ENCODE data around the gene ST7. TPM values are rescaled to one million over a fixed set of nuclear protein-coding genes. Genes with fewer than 3 reads are reported as not detected.

ST7 gene
- total RNA-seq, 1 donor from 2014 or later: 39.3 TPM

DNA sequence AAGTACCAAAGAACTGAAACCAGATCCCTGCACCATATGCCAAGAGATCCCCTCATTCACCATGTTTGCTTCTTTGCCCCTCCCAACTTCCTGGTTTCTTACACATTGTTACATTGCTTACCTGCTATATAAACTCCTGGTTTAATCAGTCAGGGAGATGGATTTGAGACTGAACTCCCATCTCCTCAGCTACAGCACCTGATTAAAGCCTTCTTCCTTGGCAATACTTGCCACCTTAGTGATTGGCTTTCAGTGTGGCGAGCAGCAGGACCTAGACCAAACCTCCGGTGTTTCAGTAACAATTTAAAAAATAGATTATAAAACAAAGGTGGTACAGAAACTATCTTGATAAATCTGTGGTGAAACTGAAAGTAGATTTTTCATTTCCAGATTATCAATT lies 122.6 kb downstream of the ST7 start:
- Histone ChIP-seq H3K4me1 (ENCODE audit: insufficient read depth, low read length) (peaks cover 11% of the 10 kb centered on the region), H3K27ac (ENCODE audit: low read depth, low read length) (no peak overlapping the region), H3K4me3 (ENCODE audit: insufficient read depth, low read depth, low read length) (no peak overlapping the region), H2AFZ (ENCODE audit: low read depth, low read length) (no peak overlapping the region), H3K79me2 (ENCODE audit: insufficient read depth, low read length) (peaks cover 65% of the 10 kb centered on the region), H3K4me2 (ENCODE audit: low read length) (no peak overlapping the region), H3K9me3 (ENCODE audit: insufficient read depth, low read depth, low read length) (no peaks in the 10 kb centered on the region), H3K9ac (ENCODE audit: low read length) (no peak overlapping the region), H3K36me3 (ENCODE audit: insufficient read depth, low read length) (no peaks in the 10 kb centered on the region), H4K20me1 (ENCODE audit: insufficient read depth, low read length) (peaks cover 22% of the 10 kb centered on the region), H3K27me3 (ENCODE audit: insufficient read depth, low read length) (no peaks in the 10 kb centered on the region)
- Mint-ChIP-seq H3K36me3 (ENCODE audit: low read depth, unreplicated experiment) (peaks cover 10% of the 10 kb centered on the region), H3K27ac (ENCODE audit: unreplicated experiment) (no peak overlapping the region), H3K9me3 (ENCODE audit: unreplicated experiment) (no peaks in the 10 kb centered on the region), H3K27me3 (ENCODE audit: low read depth, unreplicated experiment) (no peaks in the 10 kb centered on the region), H3K4me3 (ENCODE audit: unreplicated experiment) (no peak overlapping the region), H3K4me1 (ENCODE audit: low read depth, unreplicated experiment) (peaks cover 17% of the 10 kb centered on the region)
- TF ChIP-seq, protein P1, sequence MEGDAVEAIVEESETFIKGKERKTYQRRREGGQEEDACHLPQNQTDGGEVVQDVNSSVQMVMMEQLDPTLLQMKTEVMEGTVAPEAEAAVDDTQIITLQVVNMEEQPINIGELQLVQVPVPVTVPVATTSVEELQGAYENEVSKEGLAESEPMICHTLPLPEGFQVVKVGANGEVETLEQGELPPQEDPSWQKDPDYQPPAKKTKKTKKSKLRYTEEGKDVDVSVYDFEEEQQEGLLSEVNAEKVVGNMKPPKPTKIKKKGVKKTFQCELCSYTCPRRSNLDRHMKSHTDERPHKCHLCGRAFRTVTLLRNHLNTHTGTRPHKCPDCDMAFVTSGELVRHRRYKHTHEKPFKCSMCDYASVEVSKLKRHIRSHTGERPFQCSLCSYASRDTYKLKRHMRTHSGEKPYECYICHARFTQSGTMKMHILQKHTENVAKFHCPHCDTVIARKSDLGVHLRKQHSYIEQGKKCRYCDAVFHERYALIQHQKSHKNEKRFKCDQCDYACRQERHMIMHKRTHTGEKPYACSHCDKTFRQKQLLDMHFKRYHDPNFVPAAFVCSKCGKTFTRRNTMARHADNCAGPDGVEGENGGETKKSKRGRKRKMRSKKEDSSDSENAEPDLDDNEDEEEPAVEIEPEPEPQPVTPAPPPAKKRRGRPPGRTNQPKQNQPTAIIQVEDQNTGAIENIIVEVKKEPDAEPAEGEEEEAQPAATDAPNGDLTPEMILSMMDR (IDR thresholded peaks at IDR 0.05; ENCODE audit: insufficient read depth, low read depth, low read length): no peak
- no peak for TF ChIP-seq EZH2 (IDR thresholded peaks at IDR 0.05; ENCODE audit: insufficient read depth, low read length)
- DNase-seq (ENCODE audit: low read depth) (no peak), FAIRE-seq (no peak)

DNA sequence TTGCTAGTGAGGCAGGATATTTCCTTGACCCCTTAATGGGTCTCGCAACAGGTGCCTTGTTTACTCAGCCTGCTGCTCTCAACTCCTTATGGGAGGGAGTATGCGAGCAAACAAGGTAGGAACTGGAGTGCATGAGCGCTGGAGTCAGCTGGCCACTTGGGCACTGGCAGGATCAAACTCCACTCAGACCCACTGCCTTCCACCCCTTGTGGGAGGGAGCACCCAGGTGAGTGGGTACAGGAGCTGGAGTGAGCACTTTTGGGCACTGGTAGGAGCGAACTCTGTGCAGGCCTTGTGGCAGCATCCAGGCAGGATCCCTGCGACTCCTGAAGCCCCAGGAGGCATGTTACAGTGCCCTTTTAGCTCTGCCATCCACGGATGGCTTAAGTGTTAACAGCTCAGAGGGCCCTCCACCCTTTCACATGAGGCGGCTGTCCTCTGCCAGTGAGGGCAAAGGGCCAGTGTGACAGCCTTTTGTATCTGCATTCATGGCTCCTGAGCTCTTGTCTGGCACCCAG lies 123.2 kb downstream of the ST7 start:
- Mint-ChIP-seq H3K4me1 (ENCODE audit: low read depth, unreplicated experiment) (peaks cover 18% of the 10 kb centered on the region), H3K9me3 (ENCODE audit: unreplicated experiment) (no peaks in the 10 kb centered on the region), H3K27ac (ENCODE audit: unreplicated experiment) (no peak overlapping the region), H3K4me3 (ENCODE audit: unreplicated experiment) (no peak overlapping the region), H3K36me3 (ENCODE audit: low read depth, unreplicated experiment) (peaks cover 9% of the 10 kb centered on the region), H3K27me3 (ENCODE audit: low read depth, unreplicated experiment) (no peaks in the 10 kb centered on the region)
- DNase-seq (ENCODE audit: low read depth) (no peak), FAIRE-seq (no peak)
- no peak overlapping the region for H2AFZ ChIP-seq (ENCODE audit: low read depth, low read length)
- no peak overlapping the region for H3K4me3 ChIP-seq (ENCODE audit: insufficient read depth, low read depth, low read length)
- peaks cover 65% of the 10 kb centered on the region for H3K79me2 ChIP-seq (ENCODE audit: insufficient read depth, low read length)
- peaks cover 20% of the 10 kb centered on the region for H4K20me1 ChIP-seq (ENCODE audit: insufficient read depth, low read length)
- TF ChIP-seq, protein P1 (IDR thresholded peaks at IDR 0.05; ENCODE audit: insufficient read depth, low read depth, low read length): no peak
- no peak for TF ChIP-seq EZH2 (IDR thresholded peaks at IDR 0.05; ENCODE audit: insufficient read depth, low read length)
- H3K4me2 ChIP-seq (ENCODE audit: low read length): no peak overlapping the region
- no peaks in the 10 kb centered on the region for H3K27me3 ChIP-seq (ENCODE audit: insufficient read depth, low read length)
- H3K9ac ChIP-seq (ENCODE audit: low read length): no peak overlapping the region
- H3K27ac ChIP-seq (ENCODE audit: low read depth, low read length): no peak overlapping the region
- no peaks in the 10 kb centered on the region for H3K9me3 ChIP-seq (ENCODE audit: insufficient read depth, low read depth, low read length)
- H3K4me1 ChIP-seq (ENCODE audit: insufficient read depth, low read length): peaks cover 11% of the 10 kb centered on the region
- H3K36me3 ChIP-seq (ENCODE audit: insufficient read depth, low read length): no peaks in the 10 kb centered on the region

DNA sequence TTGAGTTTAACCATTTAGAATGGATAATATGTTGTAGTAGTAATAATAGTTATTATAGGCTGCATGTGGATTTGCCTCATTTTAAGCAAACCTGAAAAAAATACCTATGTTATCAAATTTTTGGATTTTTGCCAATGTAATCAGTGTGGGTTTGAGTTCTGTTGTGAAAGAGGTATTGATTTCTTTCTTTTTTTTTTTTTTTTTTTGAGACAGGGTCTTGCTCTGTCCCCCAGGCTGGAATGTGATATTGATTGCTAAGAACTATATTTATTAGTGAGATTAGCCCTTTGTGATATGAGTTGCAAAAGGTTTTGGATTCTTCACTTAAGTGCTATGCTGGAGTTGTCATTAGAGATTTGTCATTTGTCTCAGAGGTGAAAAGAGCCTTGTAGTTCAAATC lies 124.4 kb downstream of the ST7 start:
- Histone ChIP-seq H3K4me3 (ENCODE audit: insufficient read depth, low read depth, low read length) (no peak overlapping the region), H3K79me2 (ENCODE audit: insufficient read depth, low read length) (peaks cover 66% of the 10 kb centered on the region), H3K27me3 (ENCODE audit: insufficient read depth, low read length) (no peaks in the 10 kb centered on the region), H3K4me1 (ENCODE audit: insufficient read depth, low read length) (peaks cover 5% of the 10 kb centered on the region), H3K36me3 (ENCODE audit: insufficient read depth, low read length) (no peaks in the 10 kb centered on the region), H4K20me1 (ENCODE audit: insufficient read depth, low read length) (peaks cover 16% of the 10 kb centered on the region), H2AFZ (ENCODE audit: low read depth, low read length) (no peak overlapping the region), H3K9me3 (ENCODE audit: insufficient read depth, low read depth, low read length) (no peaks in the 10 kb centered on the region), H3K9ac (ENCODE audit: low read length) (no peak overlapping the region), H3K27ac (ENCODE audit: low read depth, low read length) (no peak overlapping the region), H3K4me2 (ENCODE audit: low read length) (no peak overlapping the region)
- no peak for FAIRE-seq
- no peaks in the 10 kb centered on the region for H3K9me3 Mint-ChIP-seq (ENCODE audit: unreplicated experiment)
- H3K4me3 Mint-ChIP-seq (ENCODE audit: unreplicated experiment): no peak overlapping the region
- DNase-seq (ENCODE audit: low read depth): no peak
- TF ChIP-seq EZH2 (IDR thresholded peaks at IDR 0.05; ENCODE audit: insufficient read depth, low read length): no peak
- TF ChIP-seq, protein P1 (IDR thresholded peaks at IDR 0.05; ENCODE audit: insufficient read depth, low read depth, low read length): no peak
- H3K4me1 Mint-ChIP-seq (ENCODE audit: low read depth, unreplicated experiment): peaks cover 14% of the 10 kb centered on the region
- no peak overlapping the region for H3K27ac Mint-ChIP-seq (ENCODE audit: unreplicated experiment)
- H3K36me3 Mint-ChIP-seq (ENCODE audit: low read depth, unreplicated experiment): peaks cover 7% of the 10 kb centered on the region
- H3K27me3 Mint-ChIP-seq (ENCODE audit: low read depth, unreplicated experiment): no peaks in the 10 kb centered on the region
